Measurements from ENCODE around the gene ZDHHC4.

GRCh38 chr7:6608081-6608480 lies 30.8 kb downstream of the ZDHHC4 start:
- TF ChIP-seq CTCF (IDR thresholded peaks at IDR 0.05; ENCODE audit: low read depth, low read length) (no peak), EZH2phosphoT487 (IDR thresholded peaks at IDR 0.05; ENCODE audit: low read depth) (no peak)
